Stomach (tissue), 4 donors: ENCODE results near the gene SMPD3.

Experiments
- POLR2AphosphoS5 ChIP-seq, 3 donors: sonication (generic); formaldehyde crosslinking; IDR thresholded peaks; one replicate each; pipeline ENCODE4 v1.6.1; 2016; ENCODE audit warnings: antibody characterized with exemption in 3 of 3
- TF ChIP-seq, protein P1 (sequence below), 7 experiments: fragments of 450-650 bp in 4 of 7; fragments of 200-600 bp in 3 of 7; sonication (generic) in 3 of 7; IDR thresholded peaks; one replicate each; pipeline ENCODE4 v1.5.1; 2016 to 2019; ENCODE audit warnings: antibody characterized with exemption in 7 of 7, control low read depth in 2 of 7, mild to moderate bottlenecking in 1 of 7

DNA sequence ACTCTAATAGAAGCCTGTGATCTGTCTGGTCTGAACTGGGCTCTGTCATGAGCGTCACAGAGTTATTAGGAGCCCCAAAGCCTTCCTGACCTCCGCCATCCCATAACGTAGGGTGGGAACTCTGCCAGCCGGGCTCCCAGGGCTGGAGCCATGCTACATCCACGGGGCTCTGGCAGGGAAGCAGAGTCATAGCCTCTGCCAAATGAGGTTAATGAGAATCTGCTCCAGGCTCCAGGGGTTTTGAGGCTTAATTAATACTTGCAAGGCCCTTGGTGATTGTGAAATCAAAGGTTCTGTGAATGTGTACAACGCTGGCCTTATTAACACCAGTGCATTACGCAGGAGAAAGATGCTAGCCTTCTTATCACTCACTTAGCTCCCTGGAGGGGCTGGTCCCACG, 48.4 kb upstream of the SMPD3 start:
- TF ChIP-seq, protein P1, sequence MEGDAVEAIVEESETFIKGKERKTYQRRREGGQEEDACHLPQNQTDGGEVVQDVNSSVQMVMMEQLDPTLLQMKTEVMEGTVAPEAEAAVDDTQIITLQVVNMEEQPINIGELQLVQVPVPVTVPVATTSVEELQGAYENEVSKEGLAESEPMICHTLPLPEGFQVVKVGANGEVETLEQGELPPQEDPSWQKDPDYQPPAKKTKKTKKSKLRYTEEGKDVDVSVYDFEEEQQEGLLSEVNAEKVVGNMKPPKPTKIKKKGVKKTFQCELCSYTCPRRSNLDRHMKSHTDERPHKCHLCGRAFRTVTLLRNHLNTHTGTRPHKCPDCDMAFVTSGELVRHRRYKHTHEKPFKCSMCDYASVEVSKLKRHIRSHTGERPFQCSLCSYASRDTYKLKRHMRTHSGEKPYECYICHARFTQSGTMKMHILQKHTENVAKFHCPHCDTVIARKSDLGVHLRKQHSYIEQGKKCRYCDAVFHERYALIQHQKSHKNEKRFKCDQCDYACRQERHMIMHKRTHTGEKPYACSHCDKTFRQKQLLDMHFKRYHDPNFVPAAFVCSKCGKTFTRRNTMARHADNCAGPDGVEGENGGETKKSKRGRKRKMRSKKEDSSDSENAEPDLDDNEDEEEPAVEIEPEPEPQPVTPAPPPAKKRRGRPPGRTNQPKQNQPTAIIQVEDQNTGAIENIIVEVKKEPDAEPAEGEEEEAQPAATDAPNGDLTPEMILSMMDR (IDR thresholded peaks at IDR 0.05): no peak
- no peak for TF ChIP-seq POLR2AphosphoS5 (IDR thresholded peaks at IDR 0.05)
